ES-I3 (cell line): ENCODE data around the gene IKZF2.

Source experiments
- H3K36me3 ChIP-seq: 2 replicates; pipeline ENCODE4 v1.6.1; 2013; ENCODE audit warnings: mild to moderate bottlenecking, low read length, control low read depth, moderate library complexity; ENCODE audit not compliant: insufficient read depth
- H3K4me1 ChIP-seq: 2 replicates; pipeline ENCODE4 v1.6.1; 2013; ENCODE audit warnings: mild to moderate bottlenecking, control low read depth, low read length; ENCODE audit not compliant: insufficient read depth
- H3K9ac ChIP-seq: 2 replicates; pipeline ENCODE4 v1.6.1; 2013; ENCODE audit warnings: low read depth, mild to moderate bottlenecking, low read length, moderate library complexity
- H3K9me3 ChIP-seq: 2 replicates; pipeline ENCODE4 v1.6.1; 2013; ENCODE audit warnings: mild to moderate bottlenecking, low read length, moderate library complexity; ENCODE audit not compliant: control insufficient read depth, insufficient read depth

The IKZF2 gene

GRCh38 chr2:213147538-213147937 lies 3.9 kb downstream of the IKZF2 start:
- H3K9me3 ChIP-seq, result no peaks in the 10 kb centered on the region
- no peaks in the 10 kb centered on the region for H3K36me3 ChIP-seq
- no peak overlapping the region for H3K9ac ChIP-seq
- no peaks in the 10 kb centered on the region; the same call in 1 of the 2 replicates for H3K4me1 ChIP-seq

GRCh38 chr2:213145715-213146242 lies 5.6 kb downstream of the IKZF2 start:
- H3K4me1 ChIP-seq, result no peaks in the 10 kb centered on the region
- H3K9ac ChIP-seq, result no peak overlapping the region
- H3K36me3 ChIP-seq, result no peaks in the 10 kb centered on the region

GRCh38 chr2:213137064-213137463 lies 14.3 kb downstream of the IKZF2 start:
- Histone ChIP-seq H3K9ac (no peak overlapping the region), H3K36me3 (no peaks in the 10 kb centered on the region), H3K9me3 (no peaks in the 10 kb centered on the region), H3K4me1 (no peaks in the 10 kb centered on the region)

More at GRCh38 chr2:213145715-213146242, 5.6 kb downstream of the IKZF2 start:
- H3K9me3 ChIP-seq, result no peaks in the 10 kb centered on the region

- no peaks in the 10 kb centered on the region for H3K4me1 ChIP-seq
- no peak overlapping the region for H3K9ac ChIP-seq
- H3K9me3 ChIP-seq, result no peaks in the 10 kb centered on the region
- no peaks in the 10 kb centered on the region for H3K36me3 ChIP-seq
Measured at GRCh38 chr2:213129311-213129710, 22.1 kb downstream of the IKZF2 start.

- H3K9me3 ChIP-seq, result no peaks in the 10 kb centered on the region
- H3K4me1 ChIP-seq, result no peaks in the 10 kb centered on the region
- no peaks in the 10 kb centered on the region for H3K36me3 ChIP-seq
- no peak overlapping the region for H3K9ac ChIP-seq
Measured at GRCh38 chr2:213125646-213126347, 25.6 kb downstream of the IKZF2 start.

- no peaks in the 10 kb centered on the region for H3K36me3 ChIP-seq
- H3K9me3 ChIP-seq, result no peaks in the 10 kb centered on the region
- H3K4me1 ChIP-seq, result no peaks in the 10 kb centered on the region
- H3K9ac ChIP-seq, result no peak overlapping the region
Measured at GRCh38 chr2:213122725-213123124, 28.7 kb downstream of the IKZF2 start.

GRCh38 chr2:213121690-213122089 lies 29.7 kb downstream of the IKZF2 start:
- Histone ChIP-seq H3K9ac (no peak overlapping the region), H3K9me3 (no peaks in the 10 kb centered on the region), H3K36me3 (no peaks in the 10 kb centered on the region), H3K4me1 (no peaks in the 10 kb centered on the region)

GRCh38 chr2:213119061-213119809 lies 32.2 kb downstream of the IKZF2 start:
- H3K36me3 ChIP-seq, result no peaks in the 10 kb centered on the region
- no peaks in the 10 kb centered on the region for H3K4me1 ChIP-seq
- no peaks in the 10 kb centered on the region for H3K9me3 ChIP-seq
- H3K9ac ChIP-seq, result no peak overlapping the region

- H3K4me1 ChIP-seq, result 0 out of 2 replicates have a peak, but pooled peaks cover 4% of the 10 kb centered on the region
- H3K36me3 ChIP-seq, result no peaks in the 10 kb centered on the region
- H3K9ac ChIP-seq, result no peak overlapping the region
- no peaks in the 10 kb centered on the region for H3K9me3 ChIP-seq
Measured at GRCh38 chr2:213108308-213108707, 43.1 kb downstream of the IKZF2 start.

GRCh38 chr2:213107728-213108127 lies 43.7 kb downstream of the IKZF2 start:
- no peaks in the 10 kb centered on the region for H3K9me3 ChIP-seq
- H3K4me1 ChIP-seq, result 0 out of 2 replicates have a peak, but pooled peaks cover 4% of the 10 kb centered on the region
- H3K36me3 ChIP-seq, result no peaks in the 10 kb centered on the region
- H3K9ac ChIP-seq, result no peak overlapping the region

- Histone ChIP-seq H3K9me3 (no peaks in the 10 kb centered on the region), H3K4me1 (0 out of 2 replicates have a peak, but pooled peaks cover 4% of the 10 kb centered on the region), H3K36me3 (no peaks in the 10 kb centered on the region), H3K9ac (no peak overlapping the region)
Measured at GRCh38 chr2:213105212-213105611, 46.2 kb downstream of the IKZF2 start.

- Histone ChIP-seq H3K9ac (no peak overlapping the region), H3K36me3 (no peaks in the 10 kb centered on the region), H3K4me1 (0 out of 2 replicates have a peak, but pooled peaks cover 4% of the 10 kb centered on the region), H3K9me3 (no peaks in the 10 kb centered on the region)
Measured at GRCh38 chr2:213104903-213105202, 46.6 kb downstream of the IKZF2 start.

GRCh38 chr2:213104092-213104902 lies 47.1 kb downstream of the IKZF2 start:
- H3K9ac ChIP-seq, result no peak overlapping the region

More at GRCh38 chr2:213104092-213104902, 47.1 kb downstream of the IKZF2 start:
- Histone ChIP-seq H3K4me1 (0 out of 2 replicates have a peak, but pooled peaks cover 4% of the 10 kb centered on the region), H3K9me3 (no peaks in the 10 kb centered on the region; the same call in 1 of the 2 replicates), H3K36me3 (no peaks in the 10 kb centered on the region)
